ENCODE results near the gene HOXB3. TPM values are rescaled to one million over a fixed set of nuclear protein-coding genes. Genes with fewer than 3 reads are reported as not detected.

The HOXB3 gene
- total RNA-seq, 4 donors from 2014 or later = 25.7 to 57.1 (median 34.9) TPM

GRCh38 chr17:48605409-48605919 lies 15.4 kb upstream of the HOXB3 start:
- intact Hi-C loops (cut with DNase I; ENCODE audit: low total_unique reads) (no loop called here), in situ Hi-C loops (cut with MboI; ENCODE audit: low pct_ligation_motif_present in 1 of 4, low pct_unique_long_range_greater_than_20kb in 1 of 4, low sequenced_read_pairs in 3 of 4) (no loop called here)
- Histone ChIP-seq H3K27ac (peak overlapping the region; percentile 86 to 95 (median 90)), H3K9me3 (no peaks in the 10 kb centered on the region), H3K4me1 (peaks cover 0 to 46% (median 38%) of the 10 kb centered on the region in 4 donors), H3K36me3 (no peaks in the 10 kb centered on the region), H3K27me3 (peaks cover 17% of the 10 kb centered on the region), H3K4me3 (peak overlapping the region in 1 of 4 donors; percentile 66)
- TF ChIP-seq EP300 (IDR thresholded peaks at IDR 0.05; ENCODE audit: low read depth) (no peak), POLR2A (IDR thresholded peaks at IDR 0.05) (no peak), POLR2AphosphoS5 (IDR thresholded peaks at IDR 0.05) (no peak), CTCF (IDR thresholded peaks at IDR 0.05) (no peak)
- 61 to 64% methylated on average over 2 to 10 of the region's 10 CpGs for WGBS, 2 donors (ENCODE audit: low coverage in 1 of 2)
- no peak for DNase-seq

- Histone ChIP-seq H3K4me1 (peaks cover 3 to 49% (median 39%) of the 10 kb centered on the region in 4 donors), H3K27me3 (peaks cover 17% of the 10 kb centered on the region), H3K9me3 (no peaks in the 10 kb centered on the region), H3K36me3 (no peaks in the 10 kb centered on the region), H3K27ac (peak within 1 kb of the TSS; percentile 86 to 95 (median 90)), H3K4me3 (peak within 1 kb of the TSS; percentile 7 to 66 (median 41))
- 35 to 43% methylated on average over 3 to 16 of the region's 16 CpGs for WGBS, 2 donors (ENCODE audit: low coverage in 1 of 2)
- intact Hi-C loops (cut with DNase I; ENCODE audit: low total_unique reads) (no loop called here), in situ Hi-C loops (cut with MboI; ENCODE audit: low pct_ligation_motif_present in 1 of 4, low pct_unique_long_range_greater_than_20kb in 1 of 4, low sequenced_read_pairs in 3 of 4) (no loop called here)
- DNase-seq = peak; percentile 88
- TF ChIP-seq CTCF (IDR thresholded peaks at IDR 0.05) (peak in 4 of 5 experiments; percentile 5 to 59 (median 34)), POLR2AphosphoS5 (IDR thresholded peaks at IDR 0.05) (peak; percentile 89 to 97 (median 95)), POLR2A (IDR thresholded peaks at IDR 0.05) (peak; percentile 98), EP300 (IDR thresholded peaks at IDR 0.05; ENCODE audit: low read depth) (no peak)
Measured at GRCh38 chr17:48604770-48605329, 14.8 kb upstream of the HOXB3 start, which contains the start of gene HOXB6. Gene HOXB6, minus strand, starts transcription at chr17:48604986. Its CDS starts 6,836 bp downstream, at chr17:48598150.

- no peaks in the 10 kb centered on the region for H3K9me3 ChIP-seq
- in situ Hi-C loops (cut with MboI; ENCODE audit: low pct_ligation_motif_present in 1 of 4, low pct_unique_long_range_greater_than_20kb in 1 of 4, low sequenced_read_pairs in 3 of 4) (no loop called here), intact Hi-C loops (cut with DNase I; ENCODE audit: low total_unique reads) (no loop called here)
- TF ChIP-seq POLR2A (IDR thresholded peaks at IDR 0.05) (peak; percentile 69), EP300 (IDR thresholded peaks at IDR 0.05; ENCODE audit: low read depth) (no peak), CTCF (IDR thresholded peaks at IDR 0.05) (no peak), POLR2AphosphoS5 (IDR thresholded peaks at IDR 0.05) (peak; percentile 5 to 77 (median 69))
- DNase-seq = peak; percentile 75
- 10 to 21% methylated on average over 8 to 21 of the region's 21 CpGs for WGBS, 2 donors (ENCODE audit: low coverage in 1 of 2)
- H3K27ac ChIP-seq = peak overlapping the region; percentile 86 to 95 (median 90)
- peaks cover 6 to 49% (median 39%) of the 10 kb centered on the region in 4 donors for H3K4me1 ChIP-seq
- H3K36me3 ChIP-seq = no peaks in the 10 kb centered on the region
- peak overlapping the region; percentile 7 to 66 (median 41) for H3K4me3 ChIP-seq
- H3K27me3 ChIP-seq = peaks cover 17% of the 10 kb centered on the region
Measured at GRCh38 chr17:48603959-48604769, 14.1 kb upstream of the HOXB3 start.

Measured in transverse colon (tissue), 4 donors.